ENCODE measurements around the gene RPS8.
"Not testable (repeated sequence)": the region's sequence is repeated elsewhere in the genome, so short reads cannot be mapped to it uniquely, and the experiment has no call there.

The RPS8 gene

DNA sequence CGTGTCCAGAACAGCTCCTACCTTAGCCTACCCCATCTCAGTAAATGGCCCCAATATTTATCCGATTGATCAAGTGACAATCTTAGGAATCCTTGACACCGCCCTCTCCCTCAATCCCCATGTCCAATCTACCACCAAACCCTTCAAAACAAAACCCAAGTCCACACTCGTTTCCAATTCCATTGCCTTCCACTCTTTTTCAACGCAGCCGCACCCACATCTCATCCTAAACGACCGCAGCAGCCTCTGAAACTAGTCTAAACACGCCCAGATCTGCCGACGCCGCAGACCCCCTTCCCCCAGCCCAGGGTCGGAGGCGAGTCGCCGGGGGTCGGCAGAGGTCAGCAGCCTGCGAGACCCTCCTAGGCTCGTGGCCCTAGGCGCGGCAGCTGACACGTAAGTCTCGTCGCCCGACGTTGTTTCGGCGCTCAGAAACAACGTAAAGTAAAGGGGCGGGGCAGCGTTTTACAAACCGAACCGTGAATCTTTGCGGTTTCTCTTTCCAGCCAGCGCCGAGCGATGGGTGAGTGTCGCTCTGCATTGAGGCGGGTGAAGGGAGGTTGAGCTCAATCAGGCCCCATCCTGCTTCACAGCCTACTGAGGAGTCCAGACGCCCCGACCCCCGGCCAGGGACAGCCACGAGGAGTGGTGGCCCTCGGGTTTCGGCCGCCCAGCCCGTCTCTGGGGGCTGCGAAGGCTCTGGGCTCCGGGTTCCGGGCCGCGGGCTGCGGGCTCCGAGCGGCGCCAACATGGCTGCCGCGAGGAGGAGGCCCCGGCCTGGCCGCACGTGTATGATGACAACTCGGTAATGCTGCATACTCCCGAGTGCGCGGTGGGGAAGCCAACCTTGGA lies at the start of gene RPS8:
RPS8 (plus strand) TSS at position 463 of the 852 bp plus-strand sequence; CDS start at position 520, 57 bp downstream.
- ATAC-seq = peak; percentile 72

DNA sequence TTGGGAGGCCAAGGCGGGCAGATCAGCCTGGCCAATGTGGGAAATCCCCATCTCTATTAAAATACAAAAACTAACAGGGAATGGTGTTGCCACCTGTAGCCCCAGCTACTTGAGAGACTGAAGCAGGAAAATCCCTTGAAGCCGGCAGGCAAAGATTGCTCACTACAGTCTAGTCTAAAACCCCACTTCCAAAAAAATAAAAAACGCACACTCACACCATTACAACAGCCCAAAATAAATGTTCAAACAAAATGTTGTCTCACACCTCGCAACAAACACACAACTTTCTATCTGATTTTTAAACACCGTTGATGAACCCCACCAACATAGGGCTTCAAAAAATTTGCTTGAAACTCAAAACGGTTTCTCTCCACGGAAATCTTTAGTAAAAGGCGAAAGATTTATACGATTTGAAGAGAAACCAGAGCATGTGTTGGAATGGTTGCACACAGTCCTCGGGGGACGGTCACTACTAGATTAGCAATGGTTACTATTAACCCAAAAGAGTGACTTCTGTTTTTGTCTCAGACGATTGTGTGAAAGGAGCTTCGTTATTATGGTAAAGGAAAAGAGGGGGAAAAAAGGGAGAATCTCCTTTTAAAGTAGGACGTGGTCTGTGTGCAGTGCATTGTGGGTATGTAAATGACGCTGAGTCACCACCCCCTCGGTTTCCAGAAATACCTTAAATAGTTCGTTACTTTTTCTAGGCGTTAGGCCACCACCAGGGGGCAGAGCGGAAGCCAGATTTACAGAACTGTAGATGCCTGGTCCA lies 44.4 kb upstream of the RPS8 start, which contains the start of gene RNU5D-1:
RNU5D-1 (minus strand) TSS at position 430 of the 772 bp plus-strand sequence.
- DNase-seq (peak; percentile 98), ATAC-seq (peak; percentile 88)

More for the DNA sequence above, at the start of gene RPS8:
- peak; percentile 92 for DNase-seq

GRCh38 chr1:44733365-44733764 lies 42.0 kb upstream of the RPS8 start:
- ATAC-seq (no peak), DNase-seq (no peak)

DNA sequence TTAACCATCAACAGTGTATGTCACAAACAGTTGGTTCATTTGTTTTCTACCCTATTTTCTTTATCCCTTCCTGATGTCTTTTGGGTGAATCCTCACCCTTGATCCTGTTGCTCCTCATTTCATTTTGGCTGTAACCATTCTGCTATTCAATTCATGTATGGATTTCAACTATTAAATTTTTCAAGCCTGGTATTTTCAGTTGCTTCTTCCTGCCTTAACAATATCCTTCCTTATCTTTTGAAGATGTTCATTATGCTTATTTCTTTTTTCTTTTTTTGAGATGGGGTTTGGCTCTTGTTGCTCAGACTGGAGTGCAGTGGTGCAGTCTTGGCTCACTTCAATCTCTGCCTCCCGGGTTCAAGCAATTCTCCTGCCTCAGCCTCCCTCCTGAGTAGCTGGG lies 41.6 kb upstream of the RPS8 start:
- DNase-seq (no peak), ATAC-seq (no peak)

GRCh38 chr1:44735992-44736391 lies 39.3 kb upstream of the RPS8 start:
- no peak for ATAC-seq
- no peak for DNase-seq

GRCh38 chr1:44738953-44739306 lies 36.4 kb upstream of the RPS8 start:
- not testable (repeated sequence) for ATAC-seq, DNase-seq

GRCh38 chr1:44739307-44740178 lies 35.8 kb upstream of the RPS8 start, which contains the start of gene KIF2C:
Gene KIF2C, plus strand, starts transcription at chr1:44739837. Its CDS starts 96 bp downstream, at chr1:44739933.
- ATAC-seq = peak; percentile 97

DNA sequence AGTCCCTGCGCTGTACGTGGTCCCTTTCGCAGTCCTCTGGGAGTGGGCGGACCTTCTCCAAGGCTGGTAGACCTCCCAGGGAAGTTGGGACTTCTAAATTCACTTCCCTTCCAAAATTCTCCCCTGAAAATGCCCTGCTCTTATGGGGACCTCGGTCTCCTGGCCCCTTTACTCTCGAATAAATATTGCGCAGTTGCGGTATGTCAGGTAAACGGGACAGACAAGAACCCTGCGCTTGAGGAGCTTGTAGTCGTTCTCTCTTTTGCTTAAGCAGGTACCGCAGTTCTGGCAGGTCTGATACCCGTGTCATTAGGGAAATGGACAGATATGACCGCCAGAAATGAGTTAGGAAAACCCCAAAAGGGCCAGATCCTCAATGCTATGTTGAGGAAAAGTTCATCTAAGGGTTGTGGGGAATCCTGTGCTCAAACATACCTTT lies 35.1 kb upstream of the RPS8 start:
- DNase-seq (no peak), ATAC-seq (no peak)

More at GRCh38 chr1:44739307-44740178, 35.8 kb upstream of the RPS8 start, which contains the start of gene KIF2C:
- peak; percentile 99 for DNase-seq

DNA sequence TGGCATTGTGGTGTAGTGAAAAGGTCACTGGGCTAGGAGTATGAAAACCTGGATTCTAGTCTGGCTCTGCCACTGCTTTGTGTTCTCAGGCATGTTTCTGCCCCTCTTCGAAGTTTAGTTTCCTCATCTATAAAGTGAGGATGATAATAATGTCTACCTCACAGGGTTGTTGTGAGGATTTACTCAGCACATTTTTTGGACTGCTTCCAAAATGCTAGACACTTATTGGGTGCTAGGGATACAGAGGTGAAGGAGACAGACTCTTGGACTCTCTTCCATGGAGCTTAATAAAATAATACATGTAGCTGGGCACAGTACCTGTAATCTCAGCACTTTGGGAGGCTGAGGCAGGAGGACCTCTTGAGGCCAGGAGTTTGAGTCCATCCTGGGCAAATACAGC lies 32.1 kb upstream of the RPS8 start:
- DNase-seq (no peak), ATAC-seq (no peak)

GRCh38 chr1:44747878-44748277 lies 27.5 kb upstream of the RPS8 start:
- ATAC-seq (no peak), DNase-seq (no peak)

- ATAC-seq = no peak
- no peak for DNase-seq
Measured at GRCh38 chr1:44757420-44757819, 17.9 kb upstream of the RPS8 start.

GRCh38 chr1:44759077-44759476 lies 16.3 kb upstream of the RPS8 start:
- ATAC-seq = no peak
- no peak for DNase-seq

DNA sequence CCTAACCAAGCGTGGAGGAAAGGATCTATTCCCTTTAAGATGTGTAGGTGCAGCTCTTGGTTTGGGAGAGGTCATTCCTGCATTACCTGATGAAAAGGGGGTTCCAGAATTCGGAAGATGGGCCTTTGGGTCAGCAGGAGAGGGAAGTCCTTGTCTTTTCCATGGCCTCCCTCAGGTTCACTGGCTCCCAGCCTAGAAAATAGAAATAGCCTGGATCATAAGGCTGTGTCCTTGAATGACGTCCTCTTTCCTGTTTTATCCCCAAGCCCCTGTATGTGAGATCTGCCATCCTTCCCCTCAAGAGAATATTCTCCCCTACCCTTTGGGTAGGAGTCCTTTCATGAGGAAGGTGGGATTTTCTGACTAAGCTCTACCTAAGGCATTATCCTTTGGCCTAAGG lies 14.5 kb upstream of the RPS8 start:
- DNase-seq (no peak), ATAC-seq (no peak)

GRCh38 chr1:44766421-44766820 lies 8.9 kb upstream of the RPS8 start:
- DNase-seq, ATAC-seq: not testable (repeated sequence)

GRCh38 chr1:44775930-44776729 lies 790 bp downstream of the RPS8 start:
- no peak for DNase-seq
- no peak for ATAC-seq

GRCh38 chr1:44776730-44777068 lies 1.4 kb downstream of the RPS8 start:
- no peak for DNase-seq

DNA sequence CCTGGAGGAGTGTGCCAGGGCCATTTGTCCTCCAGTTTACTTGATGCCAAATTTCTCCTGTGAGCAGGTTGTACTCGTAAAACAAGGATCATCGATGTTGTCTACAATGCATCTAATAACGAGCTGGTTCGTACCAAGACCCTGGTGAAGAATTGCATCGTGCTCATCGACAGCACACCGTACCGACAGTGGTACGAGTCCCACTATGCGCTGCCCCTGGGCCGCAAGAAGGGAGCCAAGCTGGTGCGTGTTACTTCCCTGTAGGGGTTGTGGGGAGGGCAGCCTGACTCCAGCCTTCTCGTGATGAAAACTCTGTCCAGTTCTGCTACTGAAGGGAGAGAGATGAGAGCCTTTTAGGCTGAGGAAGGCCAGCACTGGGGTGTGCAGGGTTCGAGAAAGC lies 2.2 kb downstream of the RPS8 start:
- DNase-seq (no peak), ATAC-seq (no peak)

More at GRCh38 chr1:44776730-44777068, 1.4 kb downstream of the RPS8 start:
- no peak for ATAC-seq

GRCh38 chr1:44777969-44778635 lies 2.8 kb downstream of the RPS8 start:
- no peak for DNase-seq

GRCh38 chr1:44778705-44779576 lies 3.6 kb downstream of the RPS8 start:
- ATAC-seq (no peak), DNase-seq (no peak)

More at GRCh38 chr1:44777969-44778635, 2.8 kb downstream of the RPS8 start:
- no peak for ATAC-seq
